K562 (cell line): ENCODE data around the gene ITPRIPL2. TPM values are rescaled to one million over a fixed set of nuclear protein-coding genes. Genes with fewer than 3 reads are reported as not detected.

Experiments used
- ATAC-seq: fragments of 200-7000 bp; cut with Tn5 transposase; 3 replicates; pipeline ENCODE4 v1.9.1; 2020; ENCODE audit warnings: moderate library complexity
- BruUV-seq: library from RNA; stranded (reverse); fragments of 400-500 nt; replicated peaks from 2 replicates; lab custom pipeline; 2021; lab: Mats Ljungman, UMichigan
- CTCF ChIA-PET: fragments of 300-600 bp; formaldehyde crosslinking; extraction: SDS; loops from one replicate; lab custom pipeline; 2021; ENCODE audit warnings: low intra/inter-chr PET ratio; lab: Yijun Ruan, JAX
- POLR2A ChIA-PET: fragments of 300-600, 350-650 bp; sonication (Branson Sonifier 250); formaldehyde crosslinking; extraction: SDS; loops from one replicate; lab custom pipeline; 2021; ENCODE audit warnings: antibody characterized with exemption, inconsistent platforms; lab: Yijun Ruan, JAX
- DNase-seq, 4 experiments: peaks; one replicate each; pipeline versions ENCODE4 v3.0.0 to v3.0.0-alpha.2; 2011 to 2018; ENCODE audit warnings: low spot score in 3 of 4, mixed read lengths in 3 of 4; ENCODE audit errors: extremely low read depth in 1 of 4
- FAIRE-seq: peaks from 2 replicates; lab custom pipeline; 2011; peaks lifted over from hg19 to GRCh38; lab: Jason Lieb, UNC
- H2AFZ ChIP-seq: 2 replicates; pipeline ENCODE4 v1.6.0; 2011; ENCODE audit warnings: low read depth, low read length, control low read depth, inconsistent platforms
- H3K27ac ChIP-seq: fragments of 200-600 bp; 3 replicates; pipeline ENCODE4 v1.8.0; 2011; ENCODE audit warnings: low read depth, mild to moderate bottlenecking, control low read depth, inconsistent platforms, low read length, moderate library complexity, mixed read lengths; ENCODE audit errors: extremely low read depth
- H3K27me3 ChIP-seq, 2 experiments: fragments of 300-600 bp in 1 of 2; 2 replicates in 1 of 2; 3 replicates in 1 of 2; pipeline versions ENCODE4 v1.6.0 to v1.8.0; 2011; ENCODE audit warnings: inconsistent platforms in 2 of 2, low read length in 2 of 2, mild to moderate bottlenecking in 1 of 2, mixed read lengths in 1 of 2, moderate library complexity in 1 of 2; ENCODE audit not compliant: control insufficient read depth in 2 of 2, insufficient read depth in 2 of 2
- H3K36me3 ChIP-seq: fragments of 300-600 bp; 3 replicates; pipeline ENCODE4 v1.8.0; 2011; ENCODE audit warnings: mild to moderate bottlenecking, low read length, inconsistent platforms; ENCODE audit not compliant: control insufficient read depth, insufficient read depth
- H3K4me1 ChIP-seq, 2 experiments: fragments of 200-600 bp in 1 of 2; replicated peaks in 1 of 2; 2 replicates in 1 of 2; 3 replicates in 1 of 2; pipeline versions ENCODE4 v1.5.1 to v1.8.0; 2011; ENCODE audit warnings: inconsistent platforms in 2 of 2, low read length in 2 of 2, mild to moderate bottlenecking in 1 of 2, mixed read lengths in 1 of 2, moderate library complexity in 1 of 2; ENCODE audit not compliant: control insufficient read depth in 2 of 2, insufficient read depth in 2 of 2
- H3K4me2 ChIP-seq: 2 replicates; pipeline ENCODE4 v1.6.1; 2011; ENCODE audit warnings: low read length, control low read depth, inconsistent platforms, mixed read lengths; ENCODE audit not compliant: insufficient read depth
- H3K4me3 ChIP-seq: fragments of 200-600 bp; sonication (generic), shearing (Covaris generic); 2 replicates; pipeline ENCODE4 v1.5.1; 2016; ENCODE audit warnings: control low read depth, inconsistent platforms
- H3K79me2 ChIP-seq: fragments of 200-600 bp; 3 replicates; pipeline ENCODE4 v1.8.0; 2011; ENCODE audit warnings: low read length, inconsistent platforms; ENCODE audit not compliant: control insufficient read depth, insufficient read depth
- H3K9ac ChIP-seq, 2 experiments: 2 replicates each; pipeline versions ENCODE4 v1.6.0 to v1.6.1; 2011; ENCODE audit warnings: low read depth in 2 of 2, low read length in 2 of 2, control low read depth in 1 of 2, inconsistent platforms in 1 of 2, mild to moderate bottlenecking in 1 of 2, mixed read lengths in 1 of 2; ENCODE audit not compliant: insufficient read depth in 1 of 2
- H3K9me1 ChIP-seq: one replicate; pipeline ENCODE4 v1.6.0; 2011; ENCODE audit warnings: inconsistent platforms, mild to moderate bottlenecking, low read length, moderate library complexity; ENCODE audit not compliant: control insufficient read depth, insufficient read depth
- H3K9me3 ChIP-seq: replicated peaks from 2 replicates; pipeline ENCODE4 v1.5.1; 2011; ENCODE audit warnings: low read depth, low read length, inconsistent platforms; ENCODE audit not compliant: control insufficient read depth, insufficient read depth
- H4K20me1 ChIP-seq: replicated peaks from 2 replicates; pipeline ENCODE4 v1.6.1; 2011; ENCODE audit warnings: low read length, inconsistent platforms, mixed read lengths; ENCODE audit not compliant: control insufficient read depth, insufficient read depth
- FOSL1 ChIP-seq: fragments of 200-800 bp; sonication (Bioruptor generic); conservative IDR thresholded peaks from 2 replicates; pipeline ENCODE4 v1.6.1; 2016; ENCODE audit warnings: missing genetic modification characterization, missing compliant biosample characterization
- JUND ChIP-seq, 2 experiments: IDR thresholded peaks; 2 replicates in 1 of 2; 3 replicates in 1 of 2; pipeline ENCODE4 v1.6.1; 2011; ENCODE audit warnings: borderline replicate concordance in 2 of 2, low read depth in 2 of 2, low read length in 2 of 2, improper control_type of control experiment in 1 of 2, missing biosample characterization in 1 of 2, missing genetic modification characterization in 1 of 2, missing genetic modification reagents in 1 of 2
- PML ChIP-seq: IDR thresholded peaks from 2 replicates; pipeline ENCODE4 v1.6.1; 2012; ENCODE audit warnings: low read length, inconsistent platforms
- PRMT5 ChIP-seq: sonication (generic); formaldehyde crosslinking; IDR thresholded peaks from 2 replicates; pipeline ENCODE4 v1.5.0; 2020; ENCODE audit warnings: missing genetic modification reagents
- PRPF4 ChIP-seq: fragments of 200-400 bp; formaldehyde crosslinking; IDR thresholded peaks from one replicate; pipeline ENCODE4 v1.6.1; 2017; ENCODE audit warnings: low read length, low read depth, mild to moderate bottlenecking; ENCODE audit not compliant: insufficient read depth, poor library complexity, severe bottlenecking
- SPI1 ChIP-seq: IDR thresholded peaks from 2 replicates; pipeline ENCODE4 v1.6.1; 2011; ENCODE audit warnings: low read depth, low read length, control low read depth, borderline replicate concordance
- WGBS: fragments of 100-300 bp; shearing (Covaris generic); methylation state at CpG from one replicate; pipeline ENCODE4 v1.1.6; 2016; ENCODE audit warnings: low coverage, mixed read lengths; ENCODE audit not compliant: insufficient coverage; ENCODE audit errors: missing lambda C conversion rate; 5-methylcytosine and 5-hydroxymethylcytosine counted together
- in situ Hi-C: fragments of 300-500 bp; cut with MboI; formaldehyde crosslinking; loops from 4 replicates; pipeline ENCODE4 v1.15.0; 2018; ENCODE audit warnings: inconsistent platforms, mixed read lengths
- intact Hi-C: fragments of 100-400 bp; cut with micrococcal nuclease; formaldehyde crosslinking; loops from 2 replicates; pipeline ENCODE4 v1.14.2; 2022
- polyA plus RNA-seq, 8 experiments: library from polyadenylated mRNA; depleted of rRNA in 4 of 8; stranded (reverse) in 5 of 8; unstranded in 3 of 8; fragments of >200 nt; fragmentation: Nextera tagmentation in 2 of 8; fragmentation: Illumina TruSeq in 1 of 8; extraction: Ambion mirVana in 2 of 8; extraction: Trizol in 1 of 8; gene quantifications; 2 replicates each; pipeline versions ENCODE4 v1.2.1 to v1.2.3, GENCODE V29; 2011 to 2014; ENCODE audit warnings: inconsistent platforms in 1 of 8, missing spikeins in 1 of 8
- total RNA-seq, 7 experiments: library from RNA; depleted of rRNA in 6 of 7; stranded (reverse); fragments of >200 nt in 6 of 7; fragmentation: Illumina TruSeq in 2 of 7; extraction: Trizol in 2 of 7; gene quantifications; 2 replicates each; pipeline versions ENCODE4 v1.2.1 to v1.2.3, GENCODE V29; 2011 to 2021; ENCODE audit warnings: low replicate concordance in 1 of 7
- TF ChIP-seq, protein P1 (sequence below): IDR thresholded peaks from 3 replicates; pipeline ENCODE4 v1.6.1; 2011; ENCODE audit warnings: borderline replicate concordance, mild to moderate bottlenecking; ENCODE audit not compliant: insufficient read length, insufficient read depth
- TF ChIP-seq, protein P2 (sequence below), 2 experiments: fragments of 450-650 bp in 1 of 2; sonication (generic) in 1 of 2; formaldehyde crosslinking in 1 of 2; IDR thresholded peaks in 1 of 2; conservative IDR thresholded peaks in 1 of 2; 2 replicates each; pipeline versions ENCODE4 v1.6.1 to v1.8.1; 2016 to 2023; ENCODE audit warnings: mild to moderate bottlenecking in 2 of 2, moderate library complexity in 2 of 2, inconsistent platforms in 1 of 2, missing genetic modification reagents in 1 of 2
- TF ChIP-seq, protein P3 (sequence below): sonication (generic); formaldehyde crosslinking; IDR thresholded peaks from 2 replicates; pipeline ENCODE4 v1.8.1; 2023; ENCODE audit warnings: mild to moderate bottlenecking, missing genetic modification reagents

The ITPRIPL2 gene
- total and polyA plus RNA-seq, 9 of the 15 experiments (the other 6 are each of a cell fraction or from before 2014, with no cell fraction given) = 0.04 to 2.2 (median 0.58) TPM

DNA sequence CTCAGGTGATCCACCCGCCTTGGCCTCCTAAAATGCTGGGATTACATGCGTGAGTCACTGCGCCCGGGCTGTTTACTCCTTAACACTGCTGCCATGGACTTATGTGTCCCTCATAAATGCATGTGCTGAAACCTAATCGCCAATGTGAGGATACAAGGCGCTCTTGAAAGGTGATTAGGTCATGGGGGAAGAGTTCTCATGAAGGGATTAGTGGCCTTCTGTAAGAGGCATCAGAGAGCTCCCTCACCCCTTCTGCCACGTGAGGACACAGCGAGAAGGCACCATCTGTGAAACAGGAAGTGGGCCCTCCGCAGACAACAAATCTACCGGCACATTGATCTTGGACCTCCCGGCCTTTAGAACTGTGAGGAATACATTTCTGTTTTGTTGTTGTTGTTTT lies 19.1 kb downstream of the ITPRIPL2 start:
- in situ Hi-C loops (no loop called here), intact Hi-C loops (no loop called here)
- ATAC-seq (no peak), FAIRE-seq (no peak), DNase-seq (no peak)
- H3K27me3 ChIP-seq = no peaks in the 10 kb centered on the region; a peak in 1 of 5 replicates
- no peak overlapping the region for H3K4me2 ChIP-seq
- no peak overlapping the region; the same call in 2 of the 3 replicates for H3K27ac ChIP-seq
- H3K4me3 ChIP-seq = no peak overlapping the region
- no peaks in the 10 kb centered on the region for H3K36me3 ChIP-seq
- ChIA-PET POLR2A (interaction anchor here (1.0 to 3.2 kb wide), 2 partner anchors 12 to 14 kb away, joined by 3 to 13 read pairs; no protein-coding TSS in a partner anchor), CTCF (no interaction called here)
- no peak overlapping the region for H3K9ac ChIP-seq
- H3K79me2 ChIP-seq = no peaks in the 10 kb centered on the region
- WGBS = 71% methylated on average over 11 of the region's 11 CpGs
- no peaks in the 10 kb centered on the region for H3K9me1 ChIP-seq
- peak overlapping the region; percentile 65 for H2AFZ ChIP-seq
- H3K9me3 ChIP-seq = no peaks in the 10 kb centered on the region
- BruUV-seq = no TSS peak
- H3K4me1 ChIP-seq = peaks cover 17 to 30% of the 10 kb centered on the region in 2 experiments
- no peaks in the 10 kb centered on the region for H4K20me1 ChIP-seq
- TF ChIP-seq, protein P1, sequence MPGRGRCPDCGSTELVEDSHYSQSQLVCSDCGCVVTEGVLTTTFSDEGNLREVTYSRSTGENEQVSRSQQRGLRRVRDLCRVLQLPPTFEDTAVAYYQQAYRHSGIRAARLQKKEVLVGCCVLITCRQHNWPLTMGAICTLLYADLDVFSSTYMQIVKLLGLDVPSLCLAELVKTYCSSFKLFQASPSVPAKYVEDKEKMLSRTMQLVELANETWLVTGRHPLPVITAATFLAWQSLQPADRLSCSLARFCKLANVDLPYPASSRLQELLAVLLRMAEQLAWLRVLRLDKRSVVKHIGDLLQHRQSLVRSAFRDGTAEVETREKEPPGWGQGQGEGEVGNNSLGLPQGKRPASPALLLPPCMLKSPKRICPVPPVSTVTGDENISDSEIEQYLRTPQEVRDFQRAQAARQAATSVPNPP = no peak
- no peak for TF ChIP-seq PRPF4
- TF ChIP-seq, protein P2, sequence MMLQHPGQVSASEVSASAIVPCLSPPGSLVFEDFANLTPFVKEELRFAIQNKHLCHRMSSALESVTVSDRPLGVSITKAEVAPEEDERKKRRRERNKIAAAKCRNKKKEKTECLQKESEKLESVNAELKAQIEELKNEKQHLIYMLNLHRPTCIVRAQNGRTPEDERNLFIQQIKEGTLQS (IDR thresholded peaks at IDR 0.05) = peak; percentile 7; the same call in 1 of the 2 replicates
- TF ChIP-seq, protein P2 (CRISPR knock-in tag; conservative IDR thresholded peaks at IDR 0.05) = no peak
- TF ChIP-seq, protein P3, sequence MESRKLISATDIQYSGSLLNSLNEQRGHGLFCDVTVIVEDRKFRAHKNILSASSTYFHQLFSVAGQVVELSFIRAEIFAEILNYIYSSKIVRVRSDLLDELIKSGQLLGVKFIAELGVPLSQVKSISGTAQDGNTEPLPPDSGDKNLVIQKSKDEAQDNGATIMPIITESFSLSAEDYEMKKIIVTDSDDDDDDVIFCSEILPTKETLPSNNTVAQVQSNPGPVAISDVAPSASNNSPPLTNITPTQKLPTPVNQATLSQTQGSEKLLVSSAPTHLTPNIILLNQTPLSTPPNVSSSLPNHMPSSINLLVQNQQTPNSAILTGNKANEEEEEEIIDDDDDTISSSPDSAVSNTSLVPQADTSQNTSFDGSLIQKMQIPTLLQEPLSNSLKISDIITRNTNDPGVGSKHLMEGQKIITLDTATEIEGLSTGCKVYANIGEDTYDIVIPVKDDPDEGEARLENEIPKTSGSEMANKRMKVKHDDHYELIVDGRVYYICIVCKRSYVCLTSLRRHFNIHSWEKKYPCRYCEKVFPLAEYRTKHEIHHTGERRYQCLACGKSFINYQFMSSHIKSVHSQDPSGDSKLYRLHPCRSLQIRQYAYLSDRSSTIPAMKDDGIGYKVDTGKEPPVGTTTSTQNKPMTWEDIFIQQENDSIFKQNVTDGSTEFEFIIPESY (CRISPR knock-in tag) = peak; percentile 50
- TF ChIP-seq PML = no peak
- TF ChIP-seq JUND (IDR thresholded peaks at IDR 0.05; ENCODE audit: borderline replicate concordance, low read depth, low read length) = no peak
- TF ChIP-seq JUND (tag; IDR thresholded peaks at IDR 0.05; ENCODE audit: borderline replicate concordance, low read depth, low read length) = no peak
- TF ChIP-seq SPI1 = peak; percentile 68
- 0 out of 2 replicates have a peak, but pooled peaks have one; percentile 21 for TF ChIP-seq FOSL1
- TF ChIP-seq PRMT5 = no peak
